GM18505 (cell line): Measurements from ENCODE around the gene BRMS1.

Experiments
- ATAC-seq: cut with Tn5 transposase; IDR thresholded peaks from one replicate; pipeline ENCODE4 v1.9.1; 2021; ENCODE audit not compliant: unreplicated experiment
- POLR2A ChIP-seq: IDR thresholded peaks from 4 replicates; pipeline ENCODE4 v1.6.1; 2011; ENCODE audit warnings: borderline replicate concordance; ENCODE audit not compliant: insufficient read depth, insufficient read length; ENCODE audit errors: extremely low read depth

Gene BRMS1

GRCh38 chr11:66337103-66337899 lies 7.6 kb downstream of the BRMS1 start:
- TF ChIP-seq POLR2A, result no peak

GRCh38 chr11:66336234-66337102 lies 8.4 kb downstream of the BRMS1 start, which contains the start of gene RIN1:
RIN1 (minus strand) TSS chr11:66336434; CDS start chr11:66336402, 32 bp downstream.
- TF ChIP-seq POLR2A, result no peak
- no peak for ATAC-seq

More at GRCh38 chr11:66337103-66337899, 7.6 kb downstream of the BRMS1 start:
- ATAC-seq, result no peak

- no peak for ATAC-seq
- no peak for TF ChIP-seq POLR2A
These were observed 9.2 kb downstream of the BRMS1 start for GRCh38 chr11:66335531-66336233.

- TF ChIP-seq POLR2A, result no peak
- ATAC-seq, result no peak
These were observed 10.1 kb downstream of the BRMS1 start for GRCh38 chr11:66334605-66335442.

GRCh38 chr11:66333896-66334604 lies 10.9 kb downstream of the BRMS1 start:
- no peak for TF ChIP-seq POLR2A
- ATAC-seq, result no peak

GRCh38 chr11:66333220-66333877 lies 11.6 kb downstream of the BRMS1 start:
- no peak for ATAC-seq
- no peak for TF ChIP-seq POLR2A

- TF ChIP-seq POLR2A, result no peak
- no peak for ATAC-seq
These were observed 12.3 kb downstream of the BRMS1 start for GRCh38 chr11:66332371-66333219.

- TF ChIP-seq POLR2A, result no peak
- ATAC-seq, result no peak
These were observed 13.1 kb downstream of the BRMS1 start for GRCh38 chr11:66331542-66332370.

GRCh38 chr11:66330931-66331330 lies 14.0 kb downstream of the BRMS1 start:
- no peak for ATAC-seq
- no peak for TF ChIP-seq POLR2A

- no peak for TF ChIP-seq POLR2A
- ATAC-seq, result no peak
These were observed 15.7 kb downstream of the BRMS1 start for GRCh38 chr11:66329165-66329673.
